HG02610 (cell line): ENCODE results near the gene RETREG1.
"Not testable (repeated sequence)": the region's sequence is repeated elsewhere in the genome, so short reads cannot be mapped to it uniquely, and the experiment has no call there.

Experiments used
- ATAC-seq: cut with Tn5 transposase; IDR thresholded peaks from one replicate; pipeline ENCODE4 v1.9.1; 2021; ENCODE audit warnings: mild to moderate bottlenecking, moderate library complexity; ENCODE audit not compliant: unreplicated experiment

The RETREG1 gene

GRCh38 chr5:16461026-16461425, 155.8 kb downstream of the RETREG1 start:
- no peak for ATAC-seq

DNA sequence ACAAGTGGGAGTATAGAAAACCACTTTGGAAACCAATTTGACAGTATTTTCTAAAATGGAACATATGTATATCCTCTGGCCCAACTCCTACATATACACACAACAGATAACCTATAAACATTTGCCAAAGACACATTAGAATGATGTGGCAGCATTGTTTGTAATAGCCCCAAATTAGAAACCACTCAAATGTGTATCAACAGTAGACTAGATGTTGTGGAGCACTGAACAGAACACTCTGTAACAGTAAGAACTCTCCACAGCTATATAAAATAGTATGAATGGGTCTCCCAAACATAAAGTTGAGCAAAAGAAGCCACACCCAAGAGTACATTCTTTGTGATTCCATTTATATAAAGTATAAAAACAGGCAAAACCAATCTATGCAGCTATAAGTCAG, 157.3 kb downstream of the RETREG1 start:
- no peak for ATAC-seq

- ATAC-seq: no peak
Observed at GRCh38 chr5:16457853-16458252, 158.9 kb downstream of the RETREG1 start.

GRCh38 chr5:16457451-16457850, 159.3 kb downstream of the RETREG1 start:
- no peak for ATAC-seq

DNA sequence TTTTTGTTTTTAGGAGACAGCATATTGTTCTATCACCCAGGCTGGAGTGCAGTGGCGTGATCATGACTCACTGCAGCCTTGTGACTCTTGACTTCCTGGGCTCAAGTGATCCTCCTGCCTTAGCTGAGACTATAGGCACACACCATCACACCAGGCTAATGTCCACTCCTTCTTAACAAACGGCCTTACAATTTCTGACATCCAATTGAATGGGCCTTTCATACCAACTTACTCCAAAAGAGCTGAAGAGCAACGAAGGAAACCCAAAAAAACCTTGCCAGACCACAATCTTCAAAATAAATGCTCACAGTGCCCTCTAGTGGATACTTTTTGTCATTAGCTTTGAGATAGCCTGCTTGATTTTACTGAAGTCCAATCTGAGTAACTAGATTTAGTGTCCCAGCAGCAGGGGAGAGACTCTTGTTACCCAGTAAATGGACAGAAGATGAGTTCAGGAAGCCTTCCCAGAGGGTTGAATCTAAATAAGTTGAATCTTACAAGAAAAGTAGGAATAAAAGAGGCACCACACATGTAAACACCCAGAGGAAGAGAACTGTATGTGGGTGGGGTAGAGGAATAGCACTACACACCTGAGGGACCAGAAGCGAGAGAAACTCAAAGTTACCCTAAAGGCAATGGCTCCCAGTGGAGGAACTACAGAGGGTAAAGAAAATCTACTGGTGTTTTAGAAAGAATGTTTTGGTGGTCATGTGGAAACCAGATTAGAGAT, 160.5 kb downstream of the RETREG1 start:
- ATAC-seq: peak; percentile 70

DNA sequence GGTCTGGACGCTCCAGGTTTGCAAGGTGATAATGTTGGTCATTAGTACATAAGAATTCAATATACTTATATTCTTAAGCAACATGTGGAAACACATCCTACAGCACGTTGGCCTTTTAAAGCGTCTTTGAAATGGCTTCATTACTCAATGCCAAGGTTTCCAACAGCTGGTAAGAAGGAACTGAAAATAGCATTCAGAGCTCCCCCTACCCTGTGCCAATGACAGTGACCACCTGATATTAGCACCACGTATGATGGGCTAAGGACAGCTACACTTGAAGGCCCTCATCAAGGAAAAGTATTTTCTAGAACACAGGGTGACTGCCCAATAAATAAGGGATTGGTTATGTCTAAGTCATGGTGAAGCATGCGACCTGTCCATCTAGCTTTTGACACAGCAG, 161.1 kb downstream of the RETREG1 start:
- ATAC-seq: no peak

DNA sequence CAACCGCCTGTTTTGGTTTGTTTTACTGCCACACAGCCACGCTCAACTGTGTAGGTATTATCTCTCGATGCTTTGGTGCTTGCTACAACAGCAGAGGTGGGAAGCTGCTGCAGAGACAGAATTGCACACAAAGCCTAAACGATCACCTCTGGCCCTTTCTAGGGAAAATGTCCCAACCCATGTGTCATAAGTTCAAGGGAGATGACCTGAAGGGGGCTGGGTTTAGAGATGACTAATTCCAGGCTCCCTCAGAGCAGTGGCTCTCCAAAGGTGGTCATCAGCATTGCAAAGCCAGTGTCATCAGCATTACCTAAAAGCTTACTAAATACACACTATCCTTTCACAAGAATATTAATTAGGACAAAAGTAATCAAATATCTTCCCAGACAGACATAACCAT, 162.1 kb downstream of the RETREG1 start:
- ATAC-seq: no peak

DNA sequence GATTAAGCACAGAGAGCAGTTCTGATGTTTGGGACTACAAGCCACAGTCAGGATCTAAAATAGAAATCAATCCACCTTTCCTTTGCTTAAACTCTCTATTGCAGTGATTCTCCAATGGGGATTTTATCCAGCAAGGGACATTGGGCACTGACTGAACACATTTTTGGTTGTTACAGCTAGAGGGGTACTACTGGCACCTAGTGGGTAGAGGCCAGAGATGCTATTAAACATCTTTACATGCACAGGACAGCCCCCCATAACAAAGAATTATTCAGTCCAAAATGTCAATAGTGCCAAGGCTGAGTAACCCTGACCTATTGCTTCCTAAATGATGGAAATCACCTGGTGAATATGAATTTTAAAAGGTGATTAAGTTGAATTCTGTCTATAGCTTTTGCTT, 163.2 kb downstream of the RETREG1 start:
- no peak for ATAC-seq

GRCh38 chr5:16450163-16450562, 166.6 kb downstream of the RETREG1 start:
- ATAC-seq: peak; percentile 48

DNA sequence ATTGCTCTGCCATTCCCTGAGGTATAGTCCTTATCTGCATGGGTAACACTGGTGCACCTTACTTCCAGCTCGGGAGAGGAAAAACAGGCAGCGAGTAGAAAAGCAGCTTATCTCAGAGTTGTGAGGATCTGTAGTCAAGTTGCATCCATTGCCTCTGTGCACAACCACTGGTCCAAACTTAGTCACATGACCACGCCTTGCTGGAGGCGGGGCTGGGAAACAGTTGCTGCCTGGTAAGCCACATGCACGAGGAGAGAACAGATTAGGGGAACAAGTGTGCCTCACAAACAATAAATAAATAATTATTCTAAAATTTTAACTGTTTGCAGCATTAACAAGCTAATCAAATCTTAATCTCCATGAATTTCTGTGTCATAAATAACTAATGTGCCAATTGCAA, 169.8 kb downstream of the RETREG1 start:
- ATAC-seq: no peak

GRCh38 chr5:16437977-16438376, 178.8 kb downstream of the RETREG1 start:
- no peak for ATAC-seq

DNA sequence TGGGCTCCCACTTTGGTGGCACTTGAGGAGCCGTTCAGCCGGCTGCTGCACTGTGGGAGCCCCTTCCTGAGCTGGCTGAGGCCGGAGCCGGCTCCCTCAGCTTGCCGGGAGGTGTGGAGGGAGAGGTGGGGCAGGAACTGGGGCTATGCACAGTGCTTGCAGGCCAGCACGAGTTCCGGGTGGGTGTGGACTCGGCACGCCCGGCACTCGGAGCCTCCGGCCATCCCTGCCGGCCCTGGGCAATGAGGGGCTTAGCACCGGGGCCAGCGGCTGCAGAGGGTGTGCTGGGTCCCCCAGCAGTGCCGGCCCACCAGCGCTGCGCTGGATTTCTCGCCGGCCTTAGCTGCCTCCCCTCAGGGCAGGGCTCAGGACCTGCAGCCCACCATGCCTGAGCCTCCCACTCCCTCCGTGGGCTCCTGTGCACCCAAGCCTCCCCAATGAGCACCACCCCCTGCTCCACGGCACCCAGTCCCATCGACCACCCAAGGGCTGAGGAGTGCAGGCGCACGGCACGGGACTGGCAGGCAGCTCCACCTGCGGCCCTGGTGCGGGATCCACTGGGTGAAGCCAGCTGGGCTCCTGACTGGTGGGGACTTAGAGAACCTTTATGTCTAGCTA, 180.6 kb downstream of the RETREG1 start:
- not testable (repeated sequence) for ATAC-seq

DNA sequence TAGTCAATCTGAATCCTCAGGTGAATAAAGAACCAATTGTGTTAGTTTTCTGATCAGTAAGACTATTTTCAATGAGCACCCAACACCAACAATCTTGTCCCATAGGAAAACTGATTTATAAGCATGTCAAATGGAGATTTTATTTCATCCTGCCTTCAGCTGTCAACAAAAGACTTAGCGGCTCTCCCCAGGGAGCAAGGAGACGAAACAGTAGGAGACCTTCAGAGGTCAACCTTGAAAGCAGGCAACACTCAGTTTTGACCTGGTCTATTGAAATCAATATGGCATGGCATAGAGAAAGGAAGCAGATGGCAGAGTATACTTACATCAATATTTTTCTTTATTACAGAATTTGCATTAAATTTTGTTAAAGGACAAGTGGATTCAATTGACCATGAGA, 185.3 kb downstream of the RETREG1 start:
- no peak for ATAC-seq

DNA sequence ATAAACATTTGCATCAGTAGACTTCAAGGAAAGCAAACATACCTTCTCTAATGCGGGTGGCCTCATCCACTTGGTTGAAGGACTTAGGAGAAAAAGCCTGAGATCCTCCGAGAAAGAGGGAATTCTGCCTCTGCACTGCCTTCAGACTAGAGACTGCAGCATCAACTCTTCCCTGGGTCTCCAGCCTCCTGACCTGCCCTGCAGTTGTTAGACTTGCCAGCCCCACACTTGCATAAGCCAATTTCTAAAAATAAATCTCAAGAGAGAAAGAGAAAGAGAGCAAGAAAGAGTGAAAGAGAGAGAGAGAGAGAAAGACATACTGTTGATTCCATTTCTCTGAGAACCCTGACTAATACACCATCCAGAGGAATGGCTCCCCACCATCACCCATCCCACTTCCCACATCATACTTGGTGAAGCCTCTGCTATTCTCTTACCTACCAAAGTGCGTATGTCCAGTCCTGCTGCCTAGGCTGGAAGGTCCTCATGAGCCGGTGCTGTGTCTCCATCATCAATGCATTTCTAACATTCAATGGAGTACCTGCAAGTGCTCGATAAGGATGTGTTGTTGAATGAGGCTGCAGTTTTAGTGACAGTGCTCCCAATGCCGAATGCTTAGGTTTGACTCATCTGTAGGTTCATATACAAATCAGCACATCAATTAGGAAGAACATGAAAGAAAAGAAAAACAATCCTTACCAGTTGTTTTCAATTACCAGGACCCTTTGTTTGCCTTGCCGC, 186.3 kb downstream of the RETREG1 start:
- ATAC-seq: no peak

- ATAC-seq: no peak
Observed at GRCh38 chr5:16428359-16428758, 188.4 kb downstream of the RETREG1 start.

- ATAC-seq: no peak
Observed at GRCh38 chr5:16427587-16427986, 189.2 kb downstream of the RETREG1 start.
